Measurements from ENCODE around the gene SLC16A3. TPM values are rescaled to one million over a fixed set of nuclear protein-coding genes. Genes with fewer than 3 reads are reported as not detected.

SLC16A3 gene
- total RNA-seq, 1 experiment from 2014 or later = 28.7 TPM

GRCh38 chr17:82243648-82244412 lies 15.0 kb downstream of the SLC16A3 start (continued):
- TF ChIP-seq ZBTB43 (CRISPR knock-in tag; IDR thresholded peaks at IDR 0.05) = no peak
- TF ChIP-seq USF1 (CRISPR knock-in tag; IDR thresholded peaks at IDR 0.05) = no peak
- TF ChIP-seq FOXK1 (CRISPR knock-in tag; IDR thresholded peaks at IDR 0.05) = no peak

GRCh38 chr17:82244413-82245133 lies 15.7 kb downstream of the SLC16A3 start:
- Mint-ChIP-seq H3K9me3 (no peaks in the 10 kb centered on the region), H3K4me3 (no peak overlapping the region), H3K27ac (peak overlapping the region; percentile 42), H3K27me3 (ENCODE audit: low read depth) (no peaks in the 10 kb centered on the region), H3K36me3 (peaks cover 60% of the 10 kb centered on the region), H3K4me1 (no peaks in the 10 kb centered on the region)
- DNase-seq (ENCODE audit: low spot score) = no peak
- ChIA-PET CTCF (interaction anchor here (1.0 kb wide), 1 partner anchor 17 kb away, joined by 4 read pairs; no protein-coding TSS in a partner anchor), POLR2A (no interaction called here)
- TF ChIP-seq ZNF232 (CRISPR knock-in tag; IDR thresholded peaks at IDR 0.05) (no peak), CTCF (IDR thresholded peaks at IDR 0.05) (peak; percentile 19; the same call in 1 of the 2 replicates)
- no peak for ATAC-seq

- ChIA-PET CTCF (interaction anchor here (0.5 to 1.6 kb wide), 3 partner anchors 9 to 727 kb away, joined by 3 to 4 read pairs (median 4); partner anchors contain the start of gene SECTM1), POLR2A (no interaction called here)
- Mint-ChIP-seq H3K9me3 (no peaks in the 10 kb centered on the region), H3K4me1 (no peaks in the 10 kb centered on the region), H3K27ac (no peak overlapping the region; the same call in 1 of the 2 replicates), H3K36me3 (peaks cover 65% of the 10 kb centered on the region), H3K27me3 (ENCODE audit: low read depth) (no peaks in the 10 kb centered on the region), H3K4me3 (no peak overlapping the region)
- DNase-seq (ENCODE audit: low spot score) (no peak), ATAC-seq (no peak)
- no peak for TF ChIP-seq JUN (CRISPR knock-in tag; IDR thresholded peaks at IDR 0.05)
These were observed 16.5 kb downstream of the SLC16A3 start for GRCh38 chr17:82245134-82246039.

- no peaks in the 10 kb centered on the region for H3K4me1 Mint-ChIP-seq
- DNase-seq (ENCODE audit: low spot score) (no peak), ATAC-seq (no peak)
- no peak overlapping the region for H3K4me3 Mint-ChIP-seq
- no peaks in the 10 kb centered on the region for H3K27me3 Mint-ChIP-seq (ENCODE audit: low read depth)
- H3K36me3 Mint-ChIP-seq = peaks cover 70% of the 10 kb centered on the region
- H3K9me3 Mint-ChIP-seq = no peaks in the 10 kb centered on the region
- no peak for TF ChIP-seq PRDM15 (CRISPR knock-in tag; IDR thresholded peaks at IDR 0.05)
- TF ChIP-seq IRF1 (CRISPR knock-in tag; IDR thresholded peaks at IDR 0.05) = no peak
- TF ChIP-seq ARID4B (CRISPR knock-in tag; IDR thresholded peaks at IDR 0.05; ENCODE audit: borderline replicate concordance) = no peak
- ChIA-PET POLR2A (no interaction called here), CTCF (interaction anchor here (1.6 kb wide), 1 partner anchor 10 kb away, joined by 4 read pairs; no protein-coding TSS in a partner anchor)
- H3K27ac Mint-ChIP-seq = peak overlapping the region; percentile 32; the same call in 1 of the 2 replicates
These were observed 17.2 kb downstream of the SLC16A3 start for GRCh38 chr17:82246040-82246364.

Measured in WTC11 (cell line).